ENCODE results near the gene OR13H1. TPM values are rescaled to one million over a fixed set of nuclear protein-coding genes. Genes with fewer than 3 reads are reported as not detected.

Gene OR13H1
- total RNA-seq = not detected

DNA sequence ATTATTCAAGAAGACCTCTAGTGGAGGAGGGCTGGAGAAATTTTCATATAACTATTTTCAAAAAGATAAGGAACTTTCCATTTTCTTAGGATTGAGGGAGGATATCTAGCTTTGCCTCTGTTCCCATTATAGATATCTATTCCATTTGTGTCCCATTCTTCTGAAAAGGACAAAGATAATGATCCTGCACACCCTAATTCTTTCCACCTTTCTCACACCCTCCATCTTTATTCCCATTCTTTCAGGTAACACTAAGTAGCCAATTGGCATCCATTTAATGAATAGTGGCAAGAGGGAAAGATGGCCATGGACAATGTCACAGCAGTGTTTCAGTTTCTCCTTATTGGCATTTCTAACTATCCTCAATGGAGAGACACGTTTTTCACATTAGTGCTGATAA is at the start of gene OR13H1:
OR13H1 (plus strand) TSS at position 301 of the 400 bp plus-strand sequence; CDS start at position 301, 0 bp downstream.

Data from diencephalon (tissue), 1 donor.